SK-N-SH (cell line): ENCODE measurements around the gene POTEM.
"Not testable (repeated sequence)": the region's sequence is repeated elsewhere in the genome, so short reads cannot be mapped to it uniquely, and the experiment has no call there.

ENCODE experiments used
- EZH2phosphoT487 ChIP-seq: fragments of 200-600 bp; sonication (generic); IDR thresholded peaks from 2 replicates; pipeline ENCODE4 v1.6.1; 2017; ENCODE audit warnings: low read depth, mixed run types, mild to moderate bottlenecking, antibody characterized with exemption, moderate library complexity, borderline replicate concordance
- POLR2AphosphoS5 ChIP-seq: IDR thresholded peaks from 2 replicates; pipeline ENCODE4 v1.6.1; 2012; ENCODE audit warnings: low read depth, low read length
- YY1 ChIP-seq: IDR thresholded peaks from 2 replicates; pipeline ENCODE4 v1.4.0; 2012; ENCODE audit warnings: low read depth, mild to moderate bottlenecking
- TF ChIP-seq, protein P1 (sequence below): fragments of 200-600 bp; sonication (generic); IDR thresholded peaks from 2 replicates; pipeline ENCODE4 v1.6.1; 2017; ENCODE audit warnings: antibody characterized with exemption, mild to moderate bottlenecking, moderate library complexity

GRCh38 chr14:19015185-19015584 lies 48.0 kb downstream of the POTEM start:
- not testable (repeated sequence) for TF ChIP-seq POLR2AphosphoS5, EZH2phosphoT487, YY1
- TF ChIP-seq, protein P1, sequence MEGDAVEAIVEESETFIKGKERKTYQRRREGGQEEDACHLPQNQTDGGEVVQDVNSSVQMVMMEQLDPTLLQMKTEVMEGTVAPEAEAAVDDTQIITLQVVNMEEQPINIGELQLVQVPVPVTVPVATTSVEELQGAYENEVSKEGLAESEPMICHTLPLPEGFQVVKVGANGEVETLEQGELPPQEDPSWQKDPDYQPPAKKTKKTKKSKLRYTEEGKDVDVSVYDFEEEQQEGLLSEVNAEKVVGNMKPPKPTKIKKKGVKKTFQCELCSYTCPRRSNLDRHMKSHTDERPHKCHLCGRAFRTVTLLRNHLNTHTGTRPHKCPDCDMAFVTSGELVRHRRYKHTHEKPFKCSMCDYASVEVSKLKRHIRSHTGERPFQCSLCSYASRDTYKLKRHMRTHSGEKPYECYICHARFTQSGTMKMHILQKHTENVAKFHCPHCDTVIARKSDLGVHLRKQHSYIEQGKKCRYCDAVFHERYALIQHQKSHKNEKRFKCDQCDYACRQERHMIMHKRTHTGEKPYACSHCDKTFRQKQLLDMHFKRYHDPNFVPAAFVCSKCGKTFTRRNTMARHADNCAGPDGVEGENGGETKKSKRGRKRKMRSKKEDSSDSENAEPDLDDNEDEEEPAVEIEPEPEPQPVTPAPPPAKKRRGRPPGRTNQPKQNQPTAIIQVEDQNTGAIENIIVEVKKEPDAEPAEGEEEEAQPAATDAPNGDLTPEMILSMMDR = not testable (repeated sequence)
